H9 (cell line): ENCODE data around the gene XPA. TPM values are rescaled to one million over a fixed set of nuclear protein-coding genes. Genes with fewer than 3 reads are reported as not detected.

Experiments
- DNase-seq: peaks from one replicate; pipeline ENCODE4 v3.0.0-alpha.2; 2017
- H2AFZ ChIP-seq: one replicate; pipeline ENCODE4 v1.6.1; 2013; ENCODE audit warnings: mild to moderate bottlenecking, low read length, control low read depth, moderate library complexity
- H2AK5ac ChIP-seq: 2 replicates; pipeline ENCODE4 v1.6.1; 2013; ENCODE audit warnings: low read length, control low read depth, mixed read lengths; ENCODE audit not compliant: insufficient read length
- H2BK120ac ChIP-seq: one replicate; pipeline ENCODE4 v1.6.1; 2013; ENCODE audit warnings: low read depth, mild to moderate bottlenecking, low read length, control low read depth, inconsistent platforms; ENCODE audit not compliant: poor library complexity, severe bottlenecking
- H2BK12ac ChIP-seq: 2 replicates; pipeline ENCODE4 v1.6.1; 2013; ENCODE audit warnings: low read length, control low read depth, mixed read lengths, low read depth; ENCODE audit not compliant: insufficient read length
- H2BK15ac ChIP-seq: 2 replicates; pipeline ENCODE4 v1.6.1; 2013; ENCODE audit warnings: low read depth, low read length, control low read depth
- H2BK20ac ChIP-seq: one replicate; pipeline ENCODE4 v1.6.1; 2013; ENCODE audit warnings: low read depth, mild to moderate bottlenecking, low read length, control low read depth, inconsistent platforms; ENCODE audit not compliant: poor library complexity, severe bottlenecking
- H2BK5ac ChIP-seq: 2 replicates; pipeline ENCODE4 v1.6.1; 2013; ENCODE audit warnings: low read length, control low read depth, mixed read lengths; ENCODE audit not compliant: insufficient read length
- H3K14ac ChIP-seq: 2 replicates; pipeline ENCODE4 v1.6.1; 2013; ENCODE audit warnings: low read length, control low read depth; ENCODE audit not compliant: insufficient read depth
- H3K18ac ChIP-seq: 2 replicates; pipeline ENCODE4 v1.6.1; 2013; ENCODE audit warnings: low read depth, mild to moderate bottlenecking, mixed read lengths, low read length, control low read depth; ENCODE audit not compliant: insufficient read length
- H3K23ac ChIP-seq: 2 replicates; pipeline ENCODE4 v1.6.1; 2013; ENCODE audit warnings: low read length, control low read depth, mixed read lengths, low read depth; ENCODE audit not compliant: insufficient read length
- H3K23me2 ChIP-seq: 2 replicates; pipeline ENCODE4 v1.6.1; 2013; ENCODE audit warnings: low read depth, mild to moderate bottlenecking, mixed read lengths, low read length, control low read depth; ENCODE audit not compliant: insufficient read length, poor library complexity, severe bottlenecking
- H3K27ac ChIP-seq: 2 replicates; pipeline ENCODE4 v1.5.1; 2013; ENCODE audit warnings: low read length, control low read depth, mixed read lengths, low read depth; ENCODE audit not compliant: insufficient read length
- H3K27me3 ChIP-seq: 2 replicates; pipeline ENCODE4 v1.6.1; 2013; ENCODE audit warnings: low read length, control low read depth, inconsistent platforms; ENCODE audit not compliant: insufficient read depth
- H3K4ac ChIP-seq: 2 replicates; pipeline ENCODE4 v1.6.1; 2013; ENCODE audit warnings: low read depth, mild to moderate bottlenecking, control low read depth, inconsistent platforms, low read length, moderate library complexity
- H3K4me1 ChIP-seq: 2 replicates; pipeline ENCODE4 v1.6.1; 2013; ENCODE audit warnings: low read length, control low read depth, inconsistent platforms; ENCODE audit not compliant: insufficient read depth
- H3K4me2 ChIP-seq: 2 replicates; pipeline ENCODE4 v1.6.1; 2013; ENCODE audit warnings: low read length, control low read depth, mixed read lengths; ENCODE audit not compliant: insufficient read length, insufficient read depth
- H3K56ac ChIP-seq: 2 replicates; pipeline ENCODE4 v1.6.1; 2013; ENCODE audit warnings: low read depth, mild to moderate bottlenecking, mixed read lengths, low read length, control low read depth; ENCODE audit not compliant: insufficient read length
- H3K79me1 ChIP-seq: 2 replicates; pipeline ENCODE4 v1.6.1; 2013; ENCODE audit warnings: low read depth, mild to moderate bottlenecking, moderate library complexity, low read length, control low read depth, inconsistent platforms; ENCODE audit not compliant: insufficient read depth, poor library complexity, severe bottlenecking
- H3K79me2 ChIP-seq: 2 replicates; pipeline ENCODE4 v1.6.1; 2013; ENCODE audit warnings: low read length, control low read depth, inconsistent platforms; ENCODE audit not compliant: insufficient read depth
- H3K9ac ChIP-seq: 2 replicates; pipeline ENCODE4 v1.6.1; 2013; ENCODE audit warnings: low read length, control low read depth, mixed read lengths; ENCODE audit not compliant: insufficient read length; ENCODE audit errors: extremely low read depth
- H3K9me3 ChIP-seq: one replicate; pipeline ENCODE4 v1.6.1; 2013; ENCODE audit warnings: low read depth, low read length, inconsistent platforms; ENCODE audit not compliant: control insufficient read depth
- H3T11ph ChIP-seq: one replicate; pipeline ENCODE4 v1.6.1; 2013; ENCODE audit warnings: mild to moderate bottlenecking, low read length, control low read depth, inconsistent platforms
- H4K20me1 ChIP-seq: one replicate; pipeline ENCODE4 v1.6.1; 2013; ENCODE audit not compliant: control insufficient read depth, insufficient read length, insufficient read depth
- H4K5ac ChIP-seq: 2 replicates; pipeline ENCODE4 v1.6.1; 2013; ENCODE audit warnings: low read depth, mild to moderate bottlenecking, mixed read lengths, low read length, control low read depth; ENCODE audit not compliant: insufficient read length
- H4K8ac ChIP-seq: replicated peaks from 2 replicates; pipeline ENCODE4 v1.6.1; 2013; ENCODE audit warnings: low read length, control low read depth, mixed read lengths, low read depth; ENCODE audit not compliant: insufficient read length
- H4K91ac ChIP-seq: 2 replicates; pipeline ENCODE4 v1.6.1; 2013; ENCODE audit warnings: low read depth, mild to moderate bottlenecking, moderate library complexity, mixed read lengths, low read length, control low read depth; ENCODE audit not compliant: insufficient read length
- H3K27ac Mint-ChIP-seq, 3 experiments: 2 replicates in 2 of 3; 3 replicates in 1 of 3; pipeline ENCODE4 v1.8.0; 2020 to 2021; ENCODE audit warnings: mixed read lengths in 3 of 3, mild to moderate bottlenecking in 1 of 3, moderate library complexity in 1 of 3
- H3K27me3 Mint-ChIP-seq: 2 replicates; pipeline ENCODE4 v1.8.0; 2021; ENCODE audit warnings: low read depth, mild to moderate bottlenecking, moderate library complexity, mixed read lengths
- H3K36me3 Mint-ChIP-seq, 3 experiments: 2 replicates in 2 of 3; 3 replicates in 1 of 3; pipeline ENCODE4 v1.8.0; 2020 to 2021; ENCODE audit warnings: low read depth in 3 of 3, mixed read lengths in 3 of 3; ENCODE audit not compliant: insufficient read depth in 1 of 3
- H3K4me1 Mint-ChIP-seq, 2 experiments: 2 replicates each; pipeline ENCODE4 v1.8.0; 2020; ENCODE audit warnings: mixed read lengths in 2 of 2
- H3K4me3 Mint-ChIP-seq, 2 experiments: 2 replicates in 1 of 2; 3 replicates in 1 of 2; pipeline ENCODE4 v1.8.0; 2020 to 2021; ENCODE audit warnings: mild to moderate bottlenecking in 2 of 2, mixed read lengths in 2 of 2, moderate library complexity in 1 of 2
- H3K9me3 Mint-ChIP-seq, 2 experiments: 2 replicates in 1 of 2; 3 replicates in 1 of 2; pipeline ENCODE4 v1.8.0; 2020; ENCODE audit warnings: mild to moderate bottlenecking in 2 of 2, mixed read lengths in 2 of 2, moderate library complexity in 1 of 2
- WGBS: extraction: QIAGEN DNeasy Blood & Tissue Kit; methylation state at CpG from one replicate; pipeline ENCODE4 v1.1.7; 2013; ENCODE audit warnings: missing lambda C conversion rate, low lambda C conversion rate, mixed read lengths; ENCODE audit not compliant: insufficient read length; ENCODE audit errors: extremely low coverage; 5-methylcytosine and 5-hydroxymethylcytosine counted together
- total RNA-seq: library from RNA; stranded (reverse); gene quantifications from 2 replicates; pipeline ENCODE4 v1.2.1, GENCODE V29; 2021
- TF ChIP-seq, protein P1 (sequence below): fragments of 200-600 bp; sonication (generic); conservative IDR thresholded peaks from 3 replicates; pipeline ENCODE4 v1.8.0; 2021; ENCODE audit warnings: antibody characterized with exemption, mild to moderate bottlenecking

The XPA gene
- total RNA-seq, 1 experiment from 2014 or later = 6.6 TPM

DNA sequence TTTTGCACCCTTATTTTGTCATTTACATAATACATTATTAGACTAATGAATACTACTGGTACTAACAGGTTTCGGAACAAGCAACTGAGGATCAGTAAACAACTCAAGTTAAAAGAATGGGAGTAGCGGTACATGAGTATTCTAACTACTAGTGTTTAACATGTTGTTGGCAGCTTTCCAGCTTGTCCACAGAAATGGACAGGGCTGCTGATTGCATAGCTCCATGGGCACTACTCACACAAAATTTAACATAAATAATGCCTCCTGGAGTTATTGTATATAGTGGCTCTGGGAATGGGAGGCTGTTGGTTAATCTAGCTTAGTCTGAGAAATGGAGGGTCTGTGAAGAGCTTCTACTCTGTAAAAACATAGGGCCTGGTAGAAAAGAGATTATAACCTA, 56.8 kb downstream of the XPA start:
- no peak overlapping the region for H3K18ac ChIP-seq
- WGBS = no CpG with 5 or more reads among the region's 2 CpGs
- no peak overlapping the region for H3K9ac ChIP-seq
- peaks cover 19% of the 10 kb centered on the region for H3K79me2 ChIP-seq
- no peak overlapping the region for H3K4ac ChIP-seq
- H2BK120ac ChIP-seq = no peak overlapping the region
- H3T11ph ChIP-seq = no peak overlapping the region
- H4K5ac ChIP-seq = no peak overlapping the region
- Mint-ChIP-seq H3K27me3 (no peaks in the 10 kb centered on the region), H3K4me3 (no peak overlapping the region), H3K9me3 (no peaks in the 10 kb centered on the region), H3K27ac (peak overlapping the region in 1 of 3 experiments; percentile 15; a peak in 2 of 7 replicates), H3K4me1 (peaks cover 19 to 21% of the 10 kb centered on the region in 2 experiments), H3K36me3 (peaks cover 13 to 28% (median 27%) of the 10 kb centered on the region in 3 experiments; a peak in 6 of 7 replicates)
- H3K27me3 ChIP-seq = no peaks in the 10 kb centered on the region
- TF ChIP-seq, protein P1, sequence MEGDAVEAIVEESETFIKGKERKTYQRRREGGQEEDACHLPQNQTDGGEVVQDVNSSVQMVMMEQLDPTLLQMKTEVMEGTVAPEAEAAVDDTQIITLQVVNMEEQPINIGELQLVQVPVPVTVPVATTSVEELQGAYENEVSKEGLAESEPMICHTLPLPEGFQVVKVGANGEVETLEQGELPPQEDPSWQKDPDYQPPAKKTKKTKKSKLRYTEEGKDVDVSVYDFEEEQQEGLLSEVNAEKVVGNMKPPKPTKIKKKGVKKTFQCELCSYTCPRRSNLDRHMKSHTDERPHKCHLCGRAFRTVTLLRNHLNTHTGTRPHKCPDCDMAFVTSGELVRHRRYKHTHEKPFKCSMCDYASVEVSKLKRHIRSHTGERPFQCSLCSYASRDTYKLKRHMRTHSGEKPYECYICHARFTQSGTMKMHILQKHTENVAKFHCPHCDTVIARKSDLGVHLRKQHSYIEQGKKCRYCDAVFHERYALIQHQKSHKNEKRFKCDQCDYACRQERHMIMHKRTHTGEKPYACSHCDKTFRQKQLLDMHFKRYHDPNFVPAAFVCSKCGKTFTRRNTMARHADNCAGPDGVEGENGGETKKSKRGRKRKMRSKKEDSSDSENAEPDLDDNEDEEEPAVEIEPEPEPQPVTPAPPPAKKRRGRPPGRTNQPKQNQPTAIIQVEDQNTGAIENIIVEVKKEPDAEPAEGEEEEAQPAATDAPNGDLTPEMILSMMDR = no peak
- no peak overlapping the region for H3K27ac ChIP-seq
- H2BK15ac ChIP-seq = no peak overlapping the region
- no peaks in the 10 kb centered on the region for H3K23me2 ChIP-seq
- H4K20me1 ChIP-seq = no peaks in the 10 kb centered on the region
- no peak overlapping the region for H2BK5ac ChIP-seq
- DNase-seq = no peak
- no peak overlapping the region for H4K91ac ChIP-seq
- no peak overlapping the region for H2AFZ ChIP-seq
- H3K4me1 ChIP-seq = no peaks in the 10 kb centered on the region
- H2BK12ac ChIP-seq = no peak overlapping the region
- no peak overlapping the region for H2BK20ac ChIP-seq
- no peaks in the 10 kb centered on the region for H3K79me1 ChIP-seq
- no peak overlapping the region for H4K8ac ChIP-seq
- H3K56ac ChIP-seq = no peak overlapping the region
- H3K23ac ChIP-seq = no peak overlapping the region
- no peak overlapping the region for H3K4me2 ChIP-seq
- no peak overlapping the region for H2AK5ac ChIP-seq
- no peaks in the 10 kb centered on the region for H3K9me3 ChIP-seq
- H3K14ac ChIP-seq = no peak overlapping the region
